ENCODE results near the gene GPR108.

- TF ChIP-seq CTCF (IDR thresholded peaks at IDR 0.05): no peak
- no peak for TF ChIP-seq POLR2A (IDR thresholded peaks at IDR 0.05)
Measured at GRCh38 chr19:6776999-6777398, 39.6 kb upstream of the GPR108 start.

All from thyroid gland (tissue), 4 donors.